H1 (cell line): ENCODE results near the gene GOLGA1.

ENCODE experiments used
- CEBPB ChIP-seq: IDR thresholded peaks from 2 replicates; pipeline ENCODE4 v1.6.1; 2012; ENCODE audit warnings: low read depth, low read length
- CREB1 ChIP-seq: IDR thresholded peaks from 2 replicates; pipeline ENCODE4 v1.6.1; 2012; ENCODE audit warnings: inconsistent platforms
- E2F6 ChIP-seq: IDR thresholded peaks from 2 replicates; pipeline ENCODE4 v1.6.1; 2012; ENCODE audit warnings: inconsistent platforms
- EZH2 ChIP-seq: fragments of 200-600 bp; sonication (generic); IDR thresholded peaks from 2 replicates; pipeline ENCODE4 v1.7.1; 2012; ENCODE audit warnings: low read depth, mild to moderate bottlenecking, moderate library complexity, low read length, inconsistent platforms; ENCODE audit not compliant: severe bottlenecking
- HDAC6 ChIP-seq: IDR thresholded peaks from one replicate; pipeline ENCODE4 v1.7.1; 2012; ENCODE audit warnings: low read depth, mild to moderate bottlenecking, inconsistent platforms, low read length, moderate library complexity
- JUND ChIP-seq: IDR thresholded peaks from 2 replicates; pipeline ENCODE4 v1.6.1; 2011; ENCODE audit warnings: mild to moderate bottlenecking, improper control_type of control experiment, low read length
- POLR2AphosphoS5 ChIP-seq: IDR thresholded peaks from 2 replicates; pipeline ENCODE4 v1.6.1; 2011; ENCODE audit warnings: low read depth, low read length
- SIN3A ChIP-seq, 2 experiments: IDR thresholded peaks in 1 of 2; conservative IDR thresholded peaks in 1 of 2; 2 replicates each; pipeline ENCODE4 v1.6.1; 2011 to 2012; ENCODE audit warnings: low read length in 2 of 2, improper control_type of control experiment in 1 of 2, low read depth in 1 of 2, mild to moderate bottlenecking in 1 of 2
- SP1 ChIP-seq: IDR thresholded peaks from 2 replicates; pipeline ENCODE4 v1.6.1; 2011; ENCODE audit warnings: low read depth, low read length
- ZNF274 ChIP-seq: IDR thresholded peaks from 2 replicates; pipeline ENCODE4 v1.7.0; 2012; ENCODE audit warnings: low read length, borderline replicate concordance; ENCODE audit errors: extremely low read depth
- TF ChIP-seq, protein P1 (sequence below), 3 experiments: IDR thresholded peaks; 1 replicate in 2 of 3; 2 replicates in 1 of 3; pipeline versions ENCODE4 v1.5.1 to v1.6.1; 2011; ENCODE audit warnings: low read length in 3 of 3, mild to moderate bottlenecking in 3 of 3, inconsistent platforms in 2 of 3, low read depth in 1 of 3, moderate library complexity in 1 of 3; ENCODE audit not compliant: insufficient read depth in 1 of 3; ENCODE audit errors: control extremely low read depth in 1 of 3
- TF ChIP-seq, protein P2 (sequence below): IDR thresholded peaks from 2 replicates; pipeline ENCODE4 v1.6.1; 2012; ENCODE audit warnings: low read length, inconsistent platforms
- TF ChIP-seq, protein P3 (sequence below): IDR thresholded peaks from 2 replicates; pipeline ENCODE4 v1.6.1; 2011; ENCODE audit warnings: low read length, improper control_type of control experiment

- no peak for TF ChIP-seq POLR2AphosphoS5
- TF ChIP-seq, protein P1, sequence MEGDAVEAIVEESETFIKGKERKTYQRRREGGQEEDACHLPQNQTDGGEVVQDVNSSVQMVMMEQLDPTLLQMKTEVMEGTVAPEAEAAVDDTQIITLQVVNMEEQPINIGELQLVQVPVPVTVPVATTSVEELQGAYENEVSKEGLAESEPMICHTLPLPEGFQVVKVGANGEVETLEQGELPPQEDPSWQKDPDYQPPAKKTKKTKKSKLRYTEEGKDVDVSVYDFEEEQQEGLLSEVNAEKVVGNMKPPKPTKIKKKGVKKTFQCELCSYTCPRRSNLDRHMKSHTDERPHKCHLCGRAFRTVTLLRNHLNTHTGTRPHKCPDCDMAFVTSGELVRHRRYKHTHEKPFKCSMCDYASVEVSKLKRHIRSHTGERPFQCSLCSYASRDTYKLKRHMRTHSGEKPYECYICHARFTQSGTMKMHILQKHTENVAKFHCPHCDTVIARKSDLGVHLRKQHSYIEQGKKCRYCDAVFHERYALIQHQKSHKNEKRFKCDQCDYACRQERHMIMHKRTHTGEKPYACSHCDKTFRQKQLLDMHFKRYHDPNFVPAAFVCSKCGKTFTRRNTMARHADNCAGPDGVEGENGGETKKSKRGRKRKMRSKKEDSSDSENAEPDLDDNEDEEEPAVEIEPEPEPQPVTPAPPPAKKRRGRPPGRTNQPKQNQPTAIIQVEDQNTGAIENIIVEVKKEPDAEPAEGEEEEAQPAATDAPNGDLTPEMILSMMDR (IDR thresholded peaks at IDR 0.05; ENCODE audit: control extremely low read depth in 1 of 3, insufficient read depth in 1 of 3, low read depth in 1 of 3, low read length in 3 of 3) = no peak
- no peak for TF ChIP-seq HDAC6
- TF ChIP-seq, protein P2, sequence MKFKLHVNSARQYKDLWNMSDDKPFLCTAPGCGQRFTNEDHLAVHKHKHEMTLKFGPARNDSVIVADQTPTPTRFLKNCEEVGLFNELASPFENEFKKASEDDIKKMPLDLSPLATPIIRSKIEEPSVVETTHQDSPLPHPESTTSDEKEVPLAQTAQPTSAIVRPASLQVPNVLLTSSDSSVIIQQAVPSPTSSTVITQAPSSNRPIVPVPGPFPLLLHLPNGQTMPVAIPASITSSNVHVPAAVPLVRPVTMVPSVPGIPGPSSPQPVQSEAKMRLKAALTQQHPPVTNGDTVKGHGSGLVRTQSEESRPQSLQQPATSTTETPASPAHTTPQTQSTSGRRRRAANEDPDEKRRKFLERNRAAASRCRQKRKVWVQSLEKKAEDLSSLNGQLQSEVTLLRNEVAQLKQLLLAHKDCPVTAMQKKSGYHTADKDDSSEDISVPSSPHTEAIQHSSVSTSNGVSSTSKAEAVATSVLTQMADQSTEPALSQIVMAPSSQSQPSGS = no peak
- TF ChIP-seq SP1 = no peak
- no peak for TF ChIP-seq E2F6
- TF ChIP-seq JUND = no peak
- no peak for TF ChIP-seq EZH2
- no peak for TF ChIP-seq CEBPB
- no peak for TF ChIP-seq CREB1
- no peak for TF ChIP-seq ZNF274
- TF ChIP-seq SIN3A (conservative IDR thresholded peaks at IDR 0.05 in 1 of 2, IDR thresholded peaks at IDR 0.05 in 1 of 2; ENCODE audit: low read depth in 1 of 2, low read length in 2 of 2) = no peak
- TF ChIP-seq, protein P3, sequence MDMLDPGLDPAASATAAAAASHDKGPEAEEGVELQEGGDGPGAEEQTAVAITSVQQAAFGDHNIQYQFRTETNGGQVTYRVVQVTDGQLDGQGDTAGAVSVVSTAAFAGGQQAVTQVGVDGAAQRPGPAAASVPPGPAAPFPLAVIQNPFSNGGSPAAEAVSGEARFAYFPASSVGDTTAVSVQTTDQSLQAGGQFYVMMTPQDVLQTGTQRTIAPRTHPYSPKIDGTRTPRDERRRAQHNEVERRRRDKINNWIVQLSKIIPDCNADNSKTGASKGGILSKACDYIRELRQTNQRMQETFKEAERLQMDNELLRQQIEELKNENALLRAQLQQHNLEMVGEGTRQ = no peak
Measured at GRCh38 chr9:124934290-124934689, 6.6 kb downstream of the GOLGA1 start.
